Measurements from ENCODE around the gene CAMK4. TPM values are rescaled to one million over a fixed set of nuclear protein-coding genes. Genes with fewer than 3 reads are reported as not detected.

Gene CAMK4
- polyA plus RNA-seq, 1 donor (not counting 4 experiments of a cell fraction or from before 2014, with no cell fraction given), result 0.45 TPM

- no peaks in the 10 kb centered on the region for H3K27me3 ChIP-seq (ENCODE audit: control insufficient read depth, extremely low read depth, insufficient read depth, low read length)
- dilution Hi-C loops (cut with MboI; ENCODE audit: extremely low pct_ligation_motif_present, low sequenced_read_pairs), result no loop called here
- no peak for FAIRE-seq
Observed at GRCh38 chr5:111296570-111296969, 72.4 kb downstream of the CAMK4 start.

GRCh38 chr5:111299067-111299481 is 74.9 kb downstream of the CAMK4 start:
- no peaks in the 10 kb centered on the region for H3K4me1 ChIP-seq (ENCODE audit: control insufficient read depth, extremely low read depth, insufficient read depth, low read length)
- H3K9ac ChIP-seq (ENCODE audit: control insufficient read depth, extremely low read depth, insufficient read depth, low read length), result no peak overlapping the region
- no peaks in the 10 kb centered on the region for H3K36me3 ChIP-seq (ENCODE audit: control insufficient read depth in 2 of 2, extremely low read depth in 1 of 2, insufficient read depth in 2 of 2, low read length in 2 of 2)
- no peak overlapping the region for H3K4me3 ChIP-seq (ENCODE audit: control insufficient read depth in 2 of 3, extremely low read depth in 1 of 3, insufficient read depth in 2 of 3, low read depth in 1 of 3, low read length in 3 of 3)
- no peak overlapping the region for H2AFZ ChIP-seq (ENCODE audit: control insufficient read depth, low read length)
- no peak for FAIRE-seq
- TF ChIP-seq CTCF (optimal IDR thresholded peaks at IDR 0.05 in 1 of 3, IDR thresholded peaks at IDR 0.05 in 1 of 3, conservative IDR thresholded peaks at IDR 0.05 in 1 of 3; ENCODE audit: extremely low read depth in 1 of 3, insufficient read depth in 2 of 3, low read length in 3 of 3) (no peak), EZH2 (IDR thresholded peaks at IDR 0.05; ENCODE audit: low read length) (no peak)
- no peak overlapping the region for H3K27ac ChIP-seq (ENCODE audit: control insufficient read depth, insufficient read depth, low read length)
- no peaks in the 10 kb centered on the region for H3K9me1 ChIP-seq (ENCODE audit: control insufficient read depth, extremely low read depth, insufficient read depth, low read length)
- no peaks in the 10 kb centered on the region for H3K9me3 ChIP-seq (ENCODE audit: control insufficient read depth, low read depth, low read length)
- dilution Hi-C loops (cut with MboI; ENCODE audit: extremely low pct_ligation_motif_present, low sequenced_read_pairs), result no loop called here
- no peaks in the 10 kb centered on the region for H3K79me2 ChIP-seq (ENCODE audit: control insufficient read depth, insufficient read depth, low read length)
- no peaks in the 10 kb centered on the region for H3K27me3 ChIP-seq (ENCODE audit: control insufficient read depth, extremely low read depth, insufficient read depth, low read length)
- no peak for DNase-seq (ENCODE audit: low read depth, low spot score)
- no peak overlapping the region for H3K4me2 ChIP-seq (ENCODE audit: control insufficient read depth, extremely low read depth, insufficient read depth, low read depth, low read length)
- no peaks in the 10 kb centered on the region for H4K20me1 ChIP-seq (ENCODE audit: control insufficient read depth, extremely low read depth, insufficient read depth, low read length)

More at GRCh38 chr5:111296570-111296969, 72.4 kb downstream of the CAMK4 start:
- Histone ChIP-seq H3K9me1 (ENCODE audit: control insufficient read depth, extremely low read depth, insufficient read depth, low read length) (no peaks in the 10 kb centered on the region), H2AFZ (ENCODE audit: control insufficient read depth, low read length) (no peak overlapping the region), H4K20me1 (ENCODE audit: control insufficient read depth, extremely low read depth, insufficient read depth, low read length) (no peaks in the 10 kb centered on the region), H3K79me2 (ENCODE audit: control insufficient read depth, insufficient read depth, low read length) (no peaks in the 10 kb centered on the region), H3K4me1 (ENCODE audit: control insufficient read depth, extremely low read depth, insufficient read depth, low read length) (no peaks in the 10 kb centered on the region), H3K27ac (ENCODE audit: control insufficient read depth, insufficient read depth, low read length) (no peak overlapping the region), H3K4me2 (ENCODE audit: control insufficient read depth, extremely low read depth, insufficient read depth, low read depth, low read length) (no peak overlapping the region), H3K4me3 (ENCODE audit: control insufficient read depth in 2 of 3, extremely low read depth in 1 of 3, insufficient read depth in 2 of 3, low read depth in 1 of 3, low read length in 3 of 3) (no peak overlapping the region), H3K36me3 (ENCODE audit: control insufficient read depth in 2 of 2, extremely low read depth in 1 of 2, insufficient read depth in 2 of 2, low read length in 2 of 2) (no peaks in the 10 kb centered on the region), H3K9ac (ENCODE audit: control insufficient read depth, extremely low read depth, insufficient read depth, low read length) (no peak overlapping the region), H3K9me3 (ENCODE audit: control insufficient read depth, low read depth, low read length) (no peaks in the 10 kb centered on the region)
- TF ChIP-seq EZH2 (IDR thresholded peaks at IDR 0.05; ENCODE audit: low read length), result no peak
- no peak for TF ChIP-seq CTCF (optimal IDR thresholded peaks at IDR 0.05 in 1 of 3, IDR thresholded peaks at IDR 0.05 in 1 of 3, conservative IDR thresholded peaks at IDR 0.05 in 1 of 3; ENCODE audit: extremely low read depth in 1 of 3, insufficient read depth in 2 of 3, low read length in 3 of 3)
- no peak for DNase-seq (ENCODE audit: low read depth, low spot score)

Measured in keratinocyte (primary cell).